GM06990 (cell line): Measurements from ENCODE around the gene PC.

Experiments
- DNase-seq: peaks from one replicate; pipeline ENCODE4 v3.0.0-alpha.2; 2011; ENCODE audit not compliant: insufficient read length; ENCODE audit errors: extremely low read depth
- H3K27me3 ChIP-seq: replicated peaks from 2 replicates; pipeline ENCODE4 v1.6.0; 2011; ENCODE audit warnings: low read length; ENCODE audit not compliant: control insufficient read depth, insufficient read depth
- H3K36me3 ChIP-seq: 2 replicates; pipeline ENCODE4 v1.5.1; 2011; ENCODE audit warnings: low read length; ENCODE audit not compliant: control insufficient read depth, insufficient read depth
- H3K4me3 ChIP-seq: replicated peaks from 2 replicates; pipeline ENCODE4 v1.5.1; 2011; ENCODE audit warnings: low read depth, mild to moderate bottlenecking, control low read depth, low read length
- TF ChIP-seq, protein P1 (sequence below): IDR thresholded peaks from 2 replicates; pipeline ENCODE4 v1.5.1; 2011; ENCODE audit warnings: low read length, control low read depth, mild to moderate bottlenecking, inconsistent platforms; ENCODE audit not compliant: insufficient read depth, poor library complexity, severe bottlenecking

Gene PC

DNA sequence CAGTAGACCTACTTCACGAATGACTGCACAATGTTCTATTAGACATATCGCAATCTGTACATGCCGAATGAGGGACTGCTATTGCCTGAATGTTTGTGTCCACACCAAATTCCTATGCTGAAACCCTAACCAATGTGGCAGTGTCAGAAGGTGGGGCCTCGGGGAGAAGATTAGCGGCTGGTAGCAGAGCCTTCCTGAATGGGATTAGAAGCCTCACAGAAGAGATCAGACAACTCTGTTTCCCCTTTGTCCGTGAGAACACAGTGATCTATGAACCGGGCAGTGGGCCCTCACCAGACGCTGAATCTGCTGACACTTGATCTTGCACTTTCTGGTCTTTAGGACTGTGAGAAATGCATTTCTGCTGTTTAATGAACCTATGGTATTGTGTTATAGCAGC is 68.2 kb downstream of the PC start:
- no peak for DNase-seq
- no peaks in the 10 kb centered on the region for H3K27me3 ChIP-seq
- H3K36me3 ChIP-seq: no peaks in the 10 kb centered on the region
- H3K4me3 ChIP-seq: no peak overlapping the region
- TF ChIP-seq, protein P1, sequence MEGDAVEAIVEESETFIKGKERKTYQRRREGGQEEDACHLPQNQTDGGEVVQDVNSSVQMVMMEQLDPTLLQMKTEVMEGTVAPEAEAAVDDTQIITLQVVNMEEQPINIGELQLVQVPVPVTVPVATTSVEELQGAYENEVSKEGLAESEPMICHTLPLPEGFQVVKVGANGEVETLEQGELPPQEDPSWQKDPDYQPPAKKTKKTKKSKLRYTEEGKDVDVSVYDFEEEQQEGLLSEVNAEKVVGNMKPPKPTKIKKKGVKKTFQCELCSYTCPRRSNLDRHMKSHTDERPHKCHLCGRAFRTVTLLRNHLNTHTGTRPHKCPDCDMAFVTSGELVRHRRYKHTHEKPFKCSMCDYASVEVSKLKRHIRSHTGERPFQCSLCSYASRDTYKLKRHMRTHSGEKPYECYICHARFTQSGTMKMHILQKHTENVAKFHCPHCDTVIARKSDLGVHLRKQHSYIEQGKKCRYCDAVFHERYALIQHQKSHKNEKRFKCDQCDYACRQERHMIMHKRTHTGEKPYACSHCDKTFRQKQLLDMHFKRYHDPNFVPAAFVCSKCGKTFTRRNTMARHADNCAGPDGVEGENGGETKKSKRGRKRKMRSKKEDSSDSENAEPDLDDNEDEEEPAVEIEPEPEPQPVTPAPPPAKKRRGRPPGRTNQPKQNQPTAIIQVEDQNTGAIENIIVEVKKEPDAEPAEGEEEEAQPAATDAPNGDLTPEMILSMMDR: no peak

GRCh38 chr11:66888282-66888681 is 69.9 kb downstream of the PC start:
- no peaks in the 10 kb centered on the region for H3K36me3 ChIP-seq
- H3K27me3 ChIP-seq: no peaks in the 10 kb centered on the region
- DNase-seq: no peak
- TF ChIP-seq, protein P1: no peak
- H3K4me3 ChIP-seq: no peak overlapping the region

DNA sequence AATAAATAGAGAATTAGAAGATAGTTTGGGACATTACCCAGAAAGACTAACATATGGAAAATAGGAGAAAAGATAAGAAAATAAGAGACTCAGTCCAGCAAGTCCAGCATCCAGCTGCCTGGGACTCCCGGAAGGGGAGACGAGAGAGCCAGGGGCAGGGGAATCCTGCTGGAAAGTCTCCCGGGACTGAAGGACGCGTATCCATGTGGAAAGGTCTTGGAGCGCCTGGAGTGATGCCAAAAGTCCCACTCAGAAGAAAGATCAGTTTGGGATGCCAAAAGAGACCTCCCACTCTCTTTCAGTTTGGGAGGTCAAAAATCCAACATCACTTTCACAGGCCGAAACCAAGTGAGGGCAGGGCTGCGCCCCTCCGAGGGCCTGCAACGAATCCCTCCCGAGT is 70.7 kb downstream of the PC start:
- no peak for DNase-seq
- Histone ChIP-seq H3K4me3 (no peak overlapping the region), H3K36me3 (no peaks in the 10 kb centered on the region), H3K27me3 (no peaks in the 10 kb centered on the region)
- TF ChIP-seq, protein P1: no peak

DNA sequence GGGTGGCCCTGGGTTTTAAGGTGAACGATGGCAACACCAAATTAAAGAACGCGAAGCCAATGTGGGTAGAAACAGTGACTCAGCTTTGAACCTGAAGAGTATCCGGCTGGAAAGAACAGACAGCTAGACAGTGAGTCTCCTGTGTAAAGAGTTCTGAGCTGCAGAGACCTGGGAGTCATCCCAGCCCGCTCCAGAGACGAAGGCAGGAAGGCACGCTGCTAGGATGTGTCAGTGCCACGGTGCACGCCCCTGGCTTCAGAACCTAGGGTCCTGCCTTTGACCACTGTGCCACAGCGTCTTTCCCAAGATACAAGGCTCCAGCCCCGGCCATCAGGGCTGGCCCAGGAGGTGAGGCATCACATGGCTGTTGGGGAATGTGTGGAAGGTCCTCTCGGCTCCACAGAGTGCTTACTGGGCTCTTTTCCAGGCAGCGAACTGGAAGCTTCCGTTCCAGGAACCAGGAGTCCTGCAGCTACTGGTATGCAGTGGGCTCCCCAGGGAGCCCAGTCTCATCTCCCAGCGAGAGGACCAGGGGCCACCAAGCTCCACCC is 71.4 kb downstream of the PC start:
- no peak for DNase-seq
- Histone ChIP-seq H3K36me3 (no peaks in the 10 kb centered on the region), H3K4me3 (no peak overlapping the region), H3K27me3 (no peaks in the 10 kb centered on the region)
- TF ChIP-seq, protein P1: no peak

DNA sequence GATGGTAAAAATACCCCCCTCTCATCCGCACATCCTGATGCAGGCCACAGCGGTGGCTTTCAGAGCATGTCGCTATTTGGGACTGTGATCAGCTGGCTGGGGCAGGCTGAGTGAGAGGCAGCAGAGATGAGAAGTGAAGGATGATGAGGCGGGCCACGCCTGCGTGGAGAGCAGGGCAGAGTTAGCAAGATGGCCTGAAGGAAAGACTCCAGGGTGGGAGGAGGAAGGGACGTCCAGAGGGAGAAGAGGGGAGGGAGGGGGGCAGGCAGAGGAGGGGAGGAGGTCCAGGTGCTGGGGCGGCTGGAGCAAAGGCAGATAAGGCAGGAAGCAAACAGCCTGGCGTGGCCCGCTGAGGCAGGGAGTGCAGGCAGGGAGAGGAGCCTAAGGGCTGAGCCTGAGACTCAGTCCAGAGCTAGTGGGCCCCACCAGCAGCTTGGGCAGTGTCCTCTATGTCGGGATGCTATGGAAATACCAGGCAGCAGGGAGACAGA is 72.2 kb downstream of the PC start:
- TF ChIP-seq, protein P1: no peak
- H3K27me3 ChIP-seq: no peaks in the 10 kb centered on the region
- H3K4me3 ChIP-seq: no peak overlapping the region
- no peaks in the 10 kb centered on the region for H3K36me3 ChIP-seq
- no peak for DNase-seq

GRCh38 chr11:66885469-66885868 is 72.7 kb downstream of the PC start:
- TF ChIP-seq, protein P1: no peak
- Histone ChIP-seq H3K36me3 (no peaks in the 10 kb centered on the region), H3K4me3 (no peak overlapping the region), H3K27me3 (no peaks in the 10 kb centered on the region)
- no peak for DNase-seq
